Neural progenitor cell (in vitro differentiated cells): ENCODE measurements around the gene SYT1.

Experiments
- EZH2 ChIP-seq: fragments of 200-600 bp; sonication (generic); IDR thresholded peaks from 2 replicates; pipeline ENCODE4 v1.6.1; 2017; ENCODE audit warnings: antibody characterized with exemption, mild to moderate bottlenecking, moderate library complexity
- EZH2phosphoT487 ChIP-seq: fragments of 200-600 bp; sonication (generic); IDR thresholded peaks from 2 replicates; pipeline ENCODE4 v1.6.1; 2017; ENCODE audit warnings: antibody characterized with exemption
- TF ChIP-seq, protein P1 (sequence below): fragments of 200-600 bp; sonication (generic); IDR thresholded peaks from 2 replicates; pipeline ENCODE4 v1.5.1; 2017; ENCODE audit warnings: antibody characterized with exemption, mild to moderate bottlenecking

DNA sequence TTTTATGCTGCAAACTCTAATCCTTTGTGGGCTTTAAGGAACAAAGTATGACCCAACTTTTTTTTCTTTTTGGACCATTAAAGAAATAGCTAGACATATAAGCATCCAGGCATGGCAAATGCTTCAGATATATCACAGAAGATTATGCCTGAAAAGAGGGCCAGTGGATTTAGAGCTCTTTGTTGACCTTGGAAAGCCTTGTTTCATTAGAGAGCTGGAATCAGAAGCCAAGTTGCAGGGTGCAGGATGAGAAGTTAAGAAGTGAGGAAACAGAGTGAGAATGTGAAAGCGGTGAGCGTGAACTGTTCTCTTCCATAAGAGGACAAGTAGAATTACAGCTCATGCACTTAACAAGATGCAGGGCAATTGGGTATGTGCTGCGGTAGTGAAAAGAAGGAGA is 373.7 kb downstream of the SYT1 start:
- TF ChIP-seq, protein P1, sequence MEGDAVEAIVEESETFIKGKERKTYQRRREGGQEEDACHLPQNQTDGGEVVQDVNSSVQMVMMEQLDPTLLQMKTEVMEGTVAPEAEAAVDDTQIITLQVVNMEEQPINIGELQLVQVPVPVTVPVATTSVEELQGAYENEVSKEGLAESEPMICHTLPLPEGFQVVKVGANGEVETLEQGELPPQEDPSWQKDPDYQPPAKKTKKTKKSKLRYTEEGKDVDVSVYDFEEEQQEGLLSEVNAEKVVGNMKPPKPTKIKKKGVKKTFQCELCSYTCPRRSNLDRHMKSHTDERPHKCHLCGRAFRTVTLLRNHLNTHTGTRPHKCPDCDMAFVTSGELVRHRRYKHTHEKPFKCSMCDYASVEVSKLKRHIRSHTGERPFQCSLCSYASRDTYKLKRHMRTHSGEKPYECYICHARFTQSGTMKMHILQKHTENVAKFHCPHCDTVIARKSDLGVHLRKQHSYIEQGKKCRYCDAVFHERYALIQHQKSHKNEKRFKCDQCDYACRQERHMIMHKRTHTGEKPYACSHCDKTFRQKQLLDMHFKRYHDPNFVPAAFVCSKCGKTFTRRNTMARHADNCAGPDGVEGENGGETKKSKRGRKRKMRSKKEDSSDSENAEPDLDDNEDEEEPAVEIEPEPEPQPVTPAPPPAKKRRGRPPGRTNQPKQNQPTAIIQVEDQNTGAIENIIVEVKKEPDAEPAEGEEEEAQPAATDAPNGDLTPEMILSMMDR = no peak
- TF ChIP-seq EZH2 (no peak), EZH2phosphoT487 (no peak)
